Muscle of back (tissue), 11 donors: ENCODE results near the gene RNF5. TPM values are rescaled to one million over a fixed set of nuclear protein-coding genes. Genes with fewer than 3 reads are reported as not detected.
"Not testable (repeated sequence)": the region's sequence is repeated elsewhere in the genome, so short reads cannot be mapped to it uniquely, and the experiment has no call there.

ENCODE experiments used
- DNase-seq, 3 donors: peaks; one replicate each; pipeline versions ENCODE4 v3.0.0 to v3.0.0-alpha.2; 2013
- polyA plus RNA-seq, 10 donors: library from polyadenylated mRNA; unstranded; fragments of 120-200 nt; gene quantifications; one replicate each; pipeline ENCODE4 v1.2.1, GENCODE V29; 2013; ENCODE audit not compliant: insufficient read length in 10 of 10

The RNF5 gene
- polyA plus RNA-seq, 10 donors: 39.1 to 54.0 (median 48.7) TPM

DNA sequence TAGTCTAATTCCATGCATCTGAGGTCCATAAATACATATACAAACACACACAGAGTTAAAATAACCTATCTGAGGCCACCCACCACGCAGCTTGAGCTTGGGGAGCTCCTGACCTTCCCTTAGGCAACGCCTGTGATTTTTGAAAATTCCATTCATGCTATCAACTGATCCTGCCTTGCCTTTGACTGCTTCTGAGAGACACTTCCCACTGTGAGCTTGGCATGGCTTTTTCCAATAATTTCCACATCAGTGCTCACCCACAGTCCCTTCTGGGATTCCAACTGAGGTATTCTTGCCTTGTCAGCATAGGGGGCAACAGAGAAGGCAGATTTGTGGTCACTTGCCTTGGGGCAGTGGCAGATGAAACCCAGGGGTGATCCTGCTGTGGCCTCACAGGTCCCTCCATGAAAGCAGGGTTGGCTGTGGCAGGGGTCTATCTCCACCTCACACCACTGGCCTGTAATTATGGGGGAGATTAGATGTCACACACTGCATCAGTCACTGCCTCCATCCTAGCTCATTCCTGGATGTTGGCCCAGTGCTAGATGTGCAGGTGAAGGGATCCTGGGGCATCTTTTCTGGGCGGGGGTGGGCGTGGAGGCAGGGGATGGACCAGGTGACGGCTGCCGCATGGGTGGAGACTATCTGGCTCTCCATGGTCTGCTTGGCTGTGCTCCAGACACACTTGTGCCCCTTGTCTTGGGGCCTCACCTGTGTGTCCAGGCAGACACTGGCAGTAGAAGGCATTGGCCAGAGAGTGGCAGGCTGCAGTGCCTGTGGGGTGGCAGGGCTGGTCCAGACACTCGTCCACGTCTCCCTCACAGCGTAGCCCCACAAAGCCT lies 25.4 kb downstream of the RNF5 start:
- DNase-seq: no peak

DNA sequence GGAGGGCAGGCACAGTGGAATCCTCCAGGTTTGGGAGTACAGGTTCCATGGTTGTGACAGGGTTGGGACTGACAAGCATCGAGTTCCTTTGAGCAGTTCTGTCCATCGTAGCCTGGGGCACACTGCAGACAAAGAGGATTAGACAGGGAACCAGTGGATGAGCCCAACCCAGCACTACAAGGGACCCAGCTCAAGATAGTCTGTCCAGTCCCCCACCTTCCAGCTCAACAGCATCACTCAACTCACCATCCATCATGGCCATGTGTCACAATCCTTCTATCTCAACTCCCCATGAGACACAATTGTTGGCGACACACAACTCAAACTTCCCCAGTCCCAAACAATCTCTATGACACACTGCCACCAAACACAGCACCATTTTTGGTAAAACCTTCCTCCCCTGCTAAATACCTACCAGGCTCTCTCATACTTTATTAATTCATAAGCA lies 26.1 kb downstream of the RNF5 start:
- no peak for DNase-seq

- no peak for DNase-seq
These were observed 30.8 kb downstream of the RNF5 start for GRCh38 chr6:32208996-32209395.

- DNase-seq: no peak
These were observed 32.0 kb downstream of the RNF5 start for GRCh38 chr6:32210191-32210601.

GRCh38 chr6:32211432-32211831 lies 33.2 kb downstream of the RNF5 start:
- DNase-seq: not testable (repeated sequence)

DNA sequence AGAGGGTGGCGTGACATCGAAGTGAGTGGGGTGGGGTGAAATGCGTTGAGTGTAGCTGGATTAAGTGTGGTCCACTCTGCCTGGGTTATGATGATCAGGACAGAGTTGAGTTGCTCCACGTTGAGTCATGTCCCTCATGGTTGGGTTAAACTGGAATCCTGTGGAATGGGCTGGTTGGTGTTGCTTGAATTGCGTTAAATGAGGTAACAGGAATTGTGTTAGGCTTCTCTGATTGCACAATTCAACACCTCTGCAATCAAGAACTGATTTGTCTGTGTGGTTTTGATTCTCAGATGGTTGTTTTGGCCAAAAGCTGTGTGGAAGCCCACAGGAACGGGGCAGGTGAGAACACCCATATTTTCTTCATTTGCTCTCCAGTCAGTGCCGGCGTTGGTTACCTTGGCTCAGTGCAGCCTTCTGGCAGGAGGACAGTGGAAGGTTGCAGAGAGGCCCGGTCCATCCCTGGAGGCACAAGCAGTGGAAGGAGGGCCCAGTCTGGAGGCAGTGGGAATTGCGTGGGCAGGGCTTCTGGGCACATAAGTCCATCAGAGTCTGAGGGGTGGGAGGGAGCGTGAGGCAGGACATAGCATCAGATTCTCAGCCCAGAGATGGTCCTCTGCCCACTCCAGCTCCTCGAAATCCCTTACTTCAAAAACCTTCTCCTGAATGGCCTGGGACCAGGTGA lies 34.0 kb downstream of the RNF5 start:
- DNase-seq: no peak

GRCh38 chr6:32213649-32214048 lies 35.4 kb downstream of the RNF5 start:
- no peak for DNase-seq

DNA sequence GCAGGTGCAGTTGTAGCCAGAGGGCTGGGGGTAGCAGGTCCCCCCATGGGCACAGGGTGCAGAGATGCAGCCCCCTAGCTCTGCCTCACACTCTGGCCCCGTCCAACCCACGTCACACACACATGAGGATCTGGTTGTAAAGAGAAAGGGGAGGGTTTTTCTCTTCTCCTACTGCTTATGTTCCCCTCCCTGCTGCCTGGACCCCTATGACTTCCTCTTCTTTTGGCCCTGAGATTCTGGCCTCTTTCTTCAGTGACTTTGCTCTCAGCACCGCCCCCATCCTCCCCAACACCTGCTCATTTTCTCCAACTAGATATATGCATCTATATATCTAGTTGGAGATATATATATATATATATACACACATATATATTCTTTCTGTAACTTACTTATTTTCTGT lies 35.9 kb downstream of the RNF5 start:
- DNase-seq: no peak

DNA sequence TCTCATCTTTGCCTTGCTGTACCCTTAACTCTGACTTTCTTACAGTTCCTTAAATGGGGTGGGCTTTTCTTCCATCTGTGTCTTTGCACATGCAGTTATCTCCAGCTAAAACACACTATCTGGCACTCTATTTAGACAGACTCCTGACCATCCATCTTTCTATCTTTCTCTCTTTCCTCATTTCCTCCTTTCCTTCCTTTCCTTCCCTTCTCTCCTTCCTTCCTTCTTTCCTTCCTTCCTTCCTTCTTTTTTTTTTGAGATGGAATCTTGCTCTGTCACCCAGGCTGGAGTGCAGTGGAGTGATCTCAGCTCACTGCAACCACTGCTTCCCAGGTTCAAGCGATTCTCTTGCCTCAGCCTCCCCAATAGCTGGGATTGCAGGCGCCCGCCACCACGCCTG lies 37.4 kb downstream of the RNF5 start:
- DNase-seq: no peak

DNA sequence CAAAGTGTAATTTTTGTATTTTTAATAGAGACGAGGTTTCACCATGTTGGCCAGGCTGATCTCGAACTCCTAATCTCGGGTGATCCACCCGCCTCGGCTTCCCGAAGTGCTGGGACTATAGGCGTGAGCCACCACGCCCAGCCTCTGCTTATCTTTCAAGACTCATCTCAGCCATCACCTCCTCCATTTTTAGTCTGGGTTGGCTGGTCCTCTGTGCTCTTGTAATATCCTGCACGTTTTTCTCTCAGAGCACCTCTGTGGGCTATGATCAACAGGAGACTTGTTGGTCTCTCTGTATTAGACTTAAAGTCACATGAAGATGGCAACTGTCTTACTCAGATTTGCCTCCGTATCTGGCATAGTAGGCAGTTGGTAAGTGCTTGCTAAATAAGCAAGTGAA lies 38.1 kb downstream of the RNF5 start:
- no peak for DNase-seq

- DNase-seq: no peak
These were observed 38.8 kb downstream of the RNF5 start for GRCh38 chr6:32216998-32217397.

DNA sequence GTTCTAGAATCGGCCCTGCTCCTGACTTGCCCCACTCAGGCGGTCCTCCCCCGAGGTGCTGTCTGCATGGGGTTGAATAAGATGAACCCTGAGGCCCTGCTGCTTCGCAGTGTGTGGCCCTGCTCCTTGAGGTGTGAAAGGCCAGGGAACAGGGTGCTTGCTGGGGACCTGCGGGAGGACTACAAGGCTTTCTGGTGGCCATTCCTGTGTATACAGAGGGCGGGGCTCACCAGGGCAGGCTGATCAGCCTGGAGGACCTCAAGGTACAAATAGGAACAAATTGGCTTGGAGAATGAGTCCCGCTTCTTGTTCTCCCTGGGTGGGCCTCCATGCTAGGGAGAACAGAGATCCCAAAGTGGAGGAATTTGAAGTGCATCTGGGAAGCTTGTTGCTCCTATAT lies 40.0 kb downstream of the RNF5 start:
- no peak for DNase-seq

DNA sequence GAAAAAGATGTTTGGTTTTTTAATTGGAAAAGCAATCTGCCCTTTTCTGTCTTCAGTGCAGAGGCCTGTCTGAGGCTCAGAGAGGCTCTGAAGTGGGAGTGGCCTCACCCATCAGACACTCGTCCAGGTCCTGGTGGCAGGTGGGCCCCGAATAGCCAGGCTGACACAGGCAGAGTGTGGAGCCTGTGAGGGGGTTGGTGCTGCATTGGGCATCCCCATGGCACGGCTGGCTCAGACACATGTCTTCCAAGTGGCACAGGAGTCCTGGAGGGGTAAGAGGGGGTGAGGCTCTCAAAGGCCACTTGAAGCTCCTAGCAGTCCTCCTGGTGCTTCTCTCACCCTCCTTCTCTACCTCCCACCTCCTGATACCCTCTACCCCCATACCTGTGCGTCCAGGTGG lies 41.8 kb downstream of the RNF5 start:
- no peak for DNase-seq

GRCh38 chr6:32222333-32223230 lies 44.4 kb downstream of the RNF5 start:
- no peak for DNase-seq

- no peak for DNase-seq
These were observed 45.3 kb downstream of the RNF5 start, which contains the start of gene NOTCH4 for GRCh38 chr6:32223258-32224235. Gene NOTCH4 (minus strand): TSS chr6:32224067. CDS start chr6:32223928, 139 bp downstream.

DNA sequence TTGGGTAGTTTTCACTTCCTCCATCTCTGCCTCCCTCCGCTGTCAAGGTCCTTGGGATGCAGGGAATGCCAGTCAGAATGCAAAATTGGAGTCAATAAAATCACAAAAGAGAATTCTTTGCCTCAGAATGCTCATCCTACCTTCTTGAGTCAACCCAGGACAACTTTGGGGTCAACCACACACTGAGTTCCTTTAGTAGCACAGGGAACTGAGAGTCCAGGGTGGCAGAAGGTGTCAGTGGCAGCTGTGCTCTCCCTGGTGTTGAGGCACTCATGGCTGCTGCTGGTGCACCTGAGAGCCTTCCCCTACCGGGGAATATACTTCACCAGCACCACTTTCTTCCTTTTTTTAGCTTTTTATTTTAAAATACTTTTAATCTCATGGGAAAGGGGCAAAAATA lies 46.5 kb downstream of the RNF5 start:
- no peak for DNase-seq

DNA sequence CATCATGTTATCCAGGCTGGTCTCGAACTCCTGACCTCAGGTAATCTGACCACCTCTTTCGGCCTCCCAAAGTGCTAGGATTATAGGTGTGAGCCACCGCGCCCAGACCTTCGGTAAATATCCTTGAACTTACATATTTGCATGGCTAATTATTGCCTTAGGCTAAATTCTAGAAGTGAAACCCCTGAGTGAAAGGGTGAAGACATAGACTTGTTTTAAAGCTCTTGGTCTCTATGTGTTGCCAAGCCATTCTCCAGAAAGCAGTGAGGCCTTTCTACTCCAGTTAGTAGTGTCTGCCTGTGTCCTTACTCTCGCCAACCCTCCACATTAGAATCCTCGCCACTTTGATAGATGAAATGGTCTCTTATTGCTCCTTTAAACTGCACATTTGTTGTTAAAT lies 48.2 kb downstream of the RNF5 start:
- no peak for DNase-seq
